GM13976 (cell line): ENCODE results near the gene TMPRSS11E.

Experiments
- DNase-seq: peaks from one replicate; pipeline ENCODE4 v3.0.0; 2012; ENCODE audit warnings: low spot score
- in situ Hi-C: fragments of 300-500 bp; cut with MboI; formaldehyde crosslinking; loops from one replicate; pipeline ENCODE4 v1.12.0; 2022; ENCODE audit warnings: low sequenced_read_pairs, mixed read lengths, inconsistent platforms; ENCODE audit not compliant: unreplicated experiment
- TF ChIP-seq, protein P1 (sequence below): IDR thresholded peaks from 2 replicates; pipeline ENCODE4 v1.5.1; 2012; ENCODE audit warnings: borderline replicate concordance, mild to moderate bottlenecking; ENCODE audit not compliant: insufficient read depth; ENCODE audit errors: extremely low read depth, missing control alignments, control extremely low read depth

The TMPRSS11E gene

GRCh38 chr4:68433582-68433981, 13.7 kb upstream of the TMPRSS11E start:
- no peak for DNase-seq
- TF ChIP-seq, protein P1, sequence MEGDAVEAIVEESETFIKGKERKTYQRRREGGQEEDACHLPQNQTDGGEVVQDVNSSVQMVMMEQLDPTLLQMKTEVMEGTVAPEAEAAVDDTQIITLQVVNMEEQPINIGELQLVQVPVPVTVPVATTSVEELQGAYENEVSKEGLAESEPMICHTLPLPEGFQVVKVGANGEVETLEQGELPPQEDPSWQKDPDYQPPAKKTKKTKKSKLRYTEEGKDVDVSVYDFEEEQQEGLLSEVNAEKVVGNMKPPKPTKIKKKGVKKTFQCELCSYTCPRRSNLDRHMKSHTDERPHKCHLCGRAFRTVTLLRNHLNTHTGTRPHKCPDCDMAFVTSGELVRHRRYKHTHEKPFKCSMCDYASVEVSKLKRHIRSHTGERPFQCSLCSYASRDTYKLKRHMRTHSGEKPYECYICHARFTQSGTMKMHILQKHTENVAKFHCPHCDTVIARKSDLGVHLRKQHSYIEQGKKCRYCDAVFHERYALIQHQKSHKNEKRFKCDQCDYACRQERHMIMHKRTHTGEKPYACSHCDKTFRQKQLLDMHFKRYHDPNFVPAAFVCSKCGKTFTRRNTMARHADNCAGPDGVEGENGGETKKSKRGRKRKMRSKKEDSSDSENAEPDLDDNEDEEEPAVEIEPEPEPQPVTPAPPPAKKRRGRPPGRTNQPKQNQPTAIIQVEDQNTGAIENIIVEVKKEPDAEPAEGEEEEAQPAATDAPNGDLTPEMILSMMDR: no peak
- in situ Hi-C loops: no loop called here

DNA sequence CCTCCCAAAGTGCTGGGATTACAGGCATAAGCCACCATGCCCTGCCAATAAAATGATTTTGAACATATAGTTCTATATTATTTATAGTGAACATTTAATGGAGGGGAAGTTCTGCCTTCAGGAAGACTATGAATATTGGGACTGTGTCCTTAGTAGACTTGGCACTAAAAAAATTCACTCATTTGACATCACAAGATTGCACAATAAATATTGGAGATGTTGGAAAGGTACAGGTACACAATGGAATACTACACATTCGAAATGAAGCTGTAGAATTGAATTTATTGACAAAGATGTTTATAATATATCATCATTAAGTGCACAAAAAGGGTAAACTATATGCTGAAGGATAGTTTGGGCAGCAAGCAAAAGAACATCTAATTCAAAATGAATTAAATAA, 13.0 kb upstream of the TMPRSS11E start:
- in situ Hi-C loops: no loop called here
- no peak for DNase-seq
- TF ChIP-seq, protein P1: no peak

GRCh38 chr4:68434836-68435235, 12.4 kb upstream of the TMPRSS11E start:
- in situ Hi-C loops: no loop called here
- no peak for DNase-seq
- TF ChIP-seq, protein P1: no peak

DNA sequence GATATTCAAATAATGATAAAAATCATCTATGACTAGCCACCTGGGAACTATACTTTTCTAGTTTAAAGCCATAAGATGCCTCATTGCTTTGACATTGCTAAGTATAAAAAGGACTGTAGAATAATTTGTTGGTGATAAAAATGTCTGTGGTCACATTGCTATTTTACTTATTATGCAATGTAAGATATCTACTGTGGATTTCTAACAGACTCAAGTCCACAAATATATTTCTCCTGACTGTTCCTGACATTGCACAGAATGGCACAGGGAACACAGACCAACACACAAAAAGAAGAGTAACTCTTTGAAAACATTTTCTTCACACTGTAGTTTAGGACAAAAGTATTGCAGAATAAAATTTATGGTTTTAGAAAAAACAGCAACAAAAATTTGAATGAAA, 2.2 kb upstream of the TMPRSS11E start:
- TF ChIP-seq, protein P1: no peak
- no peak for DNase-seq
- in situ Hi-C loops: no loop called here

GRCh38 chr4:68451246-68452211, 4.3 kb downstream of the TMPRSS11E start:
- TF ChIP-seq, protein P1: no peak
- in situ Hi-C loops: no loop called here
- DNase-seq: no peak

DNA sequence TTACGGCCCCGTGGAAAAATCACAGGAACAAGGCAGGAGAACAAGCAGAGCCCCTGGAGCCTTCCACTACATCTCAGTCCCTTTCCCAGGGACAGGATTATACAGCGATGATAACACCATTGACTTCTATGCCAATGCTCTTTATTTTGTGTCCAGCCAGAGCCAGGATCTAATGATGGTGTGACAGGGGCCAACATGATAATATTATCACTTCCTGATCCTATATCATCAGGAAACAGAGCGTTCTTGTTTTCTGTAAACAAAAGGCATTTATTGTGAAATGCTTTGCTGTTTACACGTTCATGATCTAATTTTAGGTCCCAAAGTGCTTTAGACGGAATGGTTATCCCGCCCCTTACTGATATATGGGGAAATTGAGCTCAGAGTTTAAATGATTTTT, 12.8 kb downstream of the TMPRSS11E start:
- in situ Hi-C loops: no loop called here
- TF ChIP-seq, protein P1: no peak
- no peak for DNase-seq
